22Rv1 (cell line): ENCODE results near the gene SLC25A15.

Experiments
- H3K27ac ChIP-seq: fragments of 450-650 bp; 2 replicates; pipeline ENCODE4 v1.5.1; 2017
- ZFX ChIP-seq: fragments of 450-650 bp; IDR thresholded peaks from 2 replicates; pipeline ENCODE4 v1.6.1; 2017; ENCODE audit warnings: antibody characterized with exemption, borderline replicate concordance
- TF ChIP-seq, protein P1 (sequence below): fragments of 450-650 bp; IDR thresholded peaks from 2 replicates; pipeline ENCODE4 v1.5.1; 2017; ENCODE audit warnings: mild to moderate bottlenecking

SLC25A15 gene

DNA sequence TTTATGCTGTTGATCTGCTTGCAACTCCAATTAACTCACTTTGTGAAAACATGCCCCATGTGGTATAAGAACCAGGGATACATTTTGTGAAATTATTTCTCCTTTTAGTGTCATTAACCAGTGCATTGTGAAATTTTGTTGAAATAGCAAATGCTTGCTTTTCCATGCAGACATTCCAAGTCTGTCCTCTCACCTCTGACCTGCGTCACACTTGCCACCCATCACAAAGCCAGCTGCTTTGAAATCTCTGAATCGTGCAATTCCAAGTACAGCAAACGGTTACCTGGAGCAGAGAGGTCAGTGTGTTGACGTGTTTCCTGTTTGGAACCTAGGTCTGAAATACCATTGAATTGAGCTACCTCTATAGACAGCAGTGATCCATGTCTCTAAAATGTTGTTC is 4.9 kb upstream of the SLC25A15 start:
- no peak for TF ChIP-seq ZFX
- TF ChIP-seq, protein P1, sequence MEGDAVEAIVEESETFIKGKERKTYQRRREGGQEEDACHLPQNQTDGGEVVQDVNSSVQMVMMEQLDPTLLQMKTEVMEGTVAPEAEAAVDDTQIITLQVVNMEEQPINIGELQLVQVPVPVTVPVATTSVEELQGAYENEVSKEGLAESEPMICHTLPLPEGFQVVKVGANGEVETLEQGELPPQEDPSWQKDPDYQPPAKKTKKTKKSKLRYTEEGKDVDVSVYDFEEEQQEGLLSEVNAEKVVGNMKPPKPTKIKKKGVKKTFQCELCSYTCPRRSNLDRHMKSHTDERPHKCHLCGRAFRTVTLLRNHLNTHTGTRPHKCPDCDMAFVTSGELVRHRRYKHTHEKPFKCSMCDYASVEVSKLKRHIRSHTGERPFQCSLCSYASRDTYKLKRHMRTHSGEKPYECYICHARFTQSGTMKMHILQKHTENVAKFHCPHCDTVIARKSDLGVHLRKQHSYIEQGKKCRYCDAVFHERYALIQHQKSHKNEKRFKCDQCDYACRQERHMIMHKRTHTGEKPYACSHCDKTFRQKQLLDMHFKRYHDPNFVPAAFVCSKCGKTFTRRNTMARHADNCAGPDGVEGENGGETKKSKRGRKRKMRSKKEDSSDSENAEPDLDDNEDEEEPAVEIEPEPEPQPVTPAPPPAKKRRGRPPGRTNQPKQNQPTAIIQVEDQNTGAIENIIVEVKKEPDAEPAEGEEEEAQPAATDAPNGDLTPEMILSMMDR: no peak
- H3K27ac ChIP-seq: no peak overlapping the region

DNA sequence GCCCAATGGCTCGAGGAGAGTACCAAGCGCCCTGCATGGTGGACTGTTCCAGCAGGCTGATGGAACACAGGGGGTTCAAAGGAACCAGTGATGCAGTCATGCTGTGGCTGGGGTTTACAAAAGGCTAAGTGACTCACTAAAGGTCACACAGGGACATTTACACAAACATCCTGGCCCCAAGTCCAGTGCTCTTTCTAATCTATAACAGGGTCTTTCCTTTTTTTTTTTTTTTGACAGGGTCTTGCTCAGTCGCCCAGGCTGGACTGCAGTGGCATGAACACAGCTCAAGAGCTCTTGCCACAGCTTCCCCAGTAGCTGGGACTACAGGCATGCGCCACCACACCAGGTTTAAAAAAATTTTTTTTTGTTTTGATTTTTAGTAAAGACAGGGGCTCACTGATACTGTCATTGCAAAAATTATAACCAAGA is 2.8 kb upstream of the SLC25A15 start:
- TF ChIP-seq ZFX: no peak
- TF ChIP-seq, protein P1: no peak
- H3K27ac ChIP-seq: no peak overlapping the region

DNA sequence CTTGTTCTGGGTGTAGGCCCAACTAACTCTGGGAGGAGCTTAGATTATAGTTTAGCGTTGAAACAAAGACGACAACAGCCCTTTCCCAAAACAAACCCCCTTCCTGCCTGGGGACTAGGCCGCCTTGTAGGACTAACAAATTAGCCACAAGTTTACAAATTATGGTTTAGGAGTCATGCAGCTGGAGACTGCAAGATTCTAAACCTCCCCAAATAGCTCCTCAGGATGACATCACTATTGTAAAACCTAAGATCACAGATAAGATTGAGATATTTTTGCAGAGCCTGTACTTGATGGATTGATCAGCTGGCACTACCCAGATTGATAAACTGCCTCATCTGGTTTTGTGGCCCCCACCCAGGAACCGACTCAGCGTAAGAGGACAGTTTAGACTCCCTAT is 2.3 kb upstream of the SLC25A15 start:
- no peak overlapping the region for H3K27ac ChIP-seq
- TF ChIP-seq ZFX: no peak
- TF ChIP-seq, protein P1: no peak

DNA sequence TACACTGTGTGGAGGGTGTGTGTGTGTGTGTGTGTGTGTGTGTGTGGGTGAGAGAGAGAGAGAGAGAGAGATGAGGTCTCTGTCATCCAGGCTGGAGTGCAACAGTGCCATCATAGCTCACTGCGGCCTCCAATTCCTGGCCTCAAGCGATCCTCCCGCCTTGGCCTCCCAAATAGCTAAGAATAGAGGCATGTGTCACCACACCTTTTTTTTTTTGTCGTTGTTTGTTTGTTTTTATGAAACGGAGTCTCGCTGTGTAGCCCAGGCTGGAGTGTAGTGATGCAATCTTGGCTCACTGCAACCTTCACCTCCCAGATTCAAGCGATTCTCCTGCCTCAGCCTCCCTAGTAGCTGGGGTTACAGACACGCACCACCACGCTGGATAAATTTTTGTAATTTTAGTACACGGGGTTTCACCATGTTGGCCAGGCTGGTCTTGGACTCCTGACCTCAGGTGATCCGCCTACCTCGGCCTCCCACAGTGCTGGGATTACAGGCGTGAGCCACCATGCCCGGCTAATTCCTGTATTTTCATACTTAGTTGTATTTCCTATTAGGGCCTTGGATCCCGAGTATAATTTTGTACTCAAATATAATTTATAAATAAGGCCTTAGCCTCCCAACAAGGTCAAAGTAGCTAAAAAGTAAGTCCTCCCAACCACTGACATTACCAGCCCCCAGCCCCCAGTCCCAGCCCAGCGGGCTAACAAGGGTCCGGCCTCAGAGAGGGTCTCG is 704 bp upstream of the SLC25A15 start:
- H3K27ac ChIP-seq: peak overlapping the region; percentile 85

DNA sequence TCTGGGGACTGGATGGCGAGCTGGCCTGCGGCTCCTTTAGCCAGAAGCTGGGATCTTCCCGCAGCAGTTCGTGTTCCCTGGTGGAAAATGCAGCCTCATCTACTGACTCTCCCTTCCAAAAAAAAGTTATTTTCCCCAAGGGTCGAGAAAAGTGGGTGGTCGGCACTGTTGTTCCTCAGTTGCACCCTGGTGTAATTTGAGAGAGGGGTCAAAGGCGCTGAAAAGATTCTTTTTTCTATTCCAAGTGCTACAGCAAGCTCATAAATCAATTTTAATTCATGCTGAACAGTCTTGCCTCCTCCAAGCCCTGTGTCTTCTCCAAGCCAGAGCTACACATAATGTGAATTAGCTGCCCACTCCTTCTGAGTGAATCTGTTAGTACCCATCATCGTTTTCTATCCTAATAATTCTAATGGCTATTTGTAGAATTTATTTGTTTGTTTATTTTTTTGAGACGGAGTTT is 774 bp downstream of the SLC25A15 start:
- TF ChIP-seq, protein P1: no peak
- no peak for TF ChIP-seq ZFX

DNA sequence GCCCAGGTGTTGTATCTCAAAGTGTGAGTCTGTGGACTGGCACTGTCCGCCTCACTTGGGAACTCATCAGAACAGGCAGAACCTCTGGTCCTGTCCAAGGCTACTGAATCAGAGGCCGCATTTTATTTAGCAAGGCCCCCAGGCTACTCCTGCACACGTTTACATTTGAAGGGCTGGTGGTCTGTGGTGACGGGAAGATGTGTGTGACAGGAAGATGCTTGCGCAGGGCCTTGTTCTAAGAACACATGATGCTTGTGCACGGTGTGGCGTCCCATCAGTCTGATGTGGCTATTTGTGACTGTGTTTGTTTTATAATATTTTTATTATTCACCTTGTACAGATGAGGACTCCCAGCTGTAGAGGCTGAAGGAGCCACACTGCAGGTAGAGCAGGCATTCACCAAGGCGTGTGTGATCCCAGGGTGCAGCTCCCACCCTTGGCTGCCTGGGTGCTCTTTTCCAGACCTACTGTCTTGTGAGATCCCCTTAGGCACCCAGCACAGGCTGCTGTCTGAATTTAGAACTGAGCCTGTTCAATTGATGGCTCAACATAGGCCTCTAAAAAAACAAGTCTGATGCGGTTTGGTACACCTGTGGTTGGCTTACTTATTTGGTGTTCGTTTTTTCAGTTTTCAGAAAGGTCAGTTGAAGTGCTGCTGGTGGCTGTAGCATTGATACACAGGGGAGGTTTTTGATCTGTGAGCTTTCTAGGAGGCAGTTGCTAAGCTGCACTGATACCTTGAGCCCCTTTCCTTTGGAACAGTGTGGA is 3.1 kb downstream of the SLC25A15 start:
- TF ChIP-seq, protein P1: no peak
- no peak for TF ChIP-seq ZFX
- H3K27ac ChIP-seq: no peak overlapping the region

More for the DNA sequence above, 774 bp downstream of the SLC25A15 start:
- peak overlapping the region; percentile 85 for H3K27ac ChIP-seq

DNA sequence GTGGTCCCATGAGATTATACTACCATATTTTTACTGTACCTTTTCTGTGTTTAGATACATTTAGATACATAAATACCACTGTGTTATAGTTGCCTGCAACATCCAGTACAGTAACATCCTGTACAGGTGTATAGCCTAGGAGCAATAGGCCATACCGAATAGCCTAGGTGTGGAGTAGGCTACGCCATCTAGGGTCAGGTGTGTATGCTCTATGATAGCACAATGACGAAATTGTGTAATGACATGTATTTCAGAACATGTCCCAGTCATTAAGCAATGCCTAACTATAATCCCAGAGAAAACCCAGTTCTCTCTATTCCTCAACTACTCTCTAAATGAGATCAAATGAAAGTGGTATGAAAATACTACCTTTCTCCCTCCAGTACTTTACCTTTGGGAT is 3.9 kb downstream of the SLC25A15 start:
- no peak for TF ChIP-seq ZFX
- TF ChIP-seq, protein P1: no peak
- no peak overlapping the region for H3K27ac ChIP-seq
